ENCODE data around the gene AR. TPM values are rescaled to one million over a fixed set of nuclear protein-coding genes. Genes with fewer than 3 reads are reported as not detected.
"Not testable (repeated sequence)": the region's sequence is repeated elsewhere in the genome, so short reads cannot be mapped to it uniquely, and the experiment has no call there.

AR gene
- total RNA-seq, 4 donors from 2014 or later = 4.3 to 10.4 (median 9.3) TPM

GRCh38 chrX:67622053-67622585, 78.3 kb downstream of the AR start:
- WGBS, 2 donors = 72 to 76% methylated on average over 2 of the region's 2 CpGs
- no peak for TF ChIP-seq CTCF (IDR thresholded peaks at IDR 0.05)
- TF ChIP-seq POLR2A (IDR thresholded peaks at IDR 0.05) = no peak
- intact Hi-C loops (cut with DNase I; ENCODE audit: low total_unique reads) = no loop called here
- DNase-seq (ENCODE audit: low spot score in 2 of 2) = no peak
- H3K4me3 ChIP-seq (ENCODE audit: low read depth, poor library complexity, severe bottlenecking) = no peak overlapping the region

GRCh38 chrX:67624325-67624724, 80.5 kb downstream of the AR start:
- intact Hi-C loops (cut with DNase I; ENCODE audit: low total_unique reads) = no loop called here
- TF ChIP-seq CTCF (IDR thresholded peaks at IDR 0.05) (no peak), POLR2A (IDR thresholded peaks at IDR 0.05) (no peak)
- DNase-seq (ENCODE audit: low spot score in 2 of 2) = no peak
- H3K4me3 ChIP-seq (ENCODE audit: low read depth, poor library complexity, severe bottlenecking) = no peak overlapping the region

- no peak for DNase-seq (ENCODE audit: low spot score in 2 of 2)
- WGBS, 2 donors = 78 to 97% methylated on average over 2 of the region's 2 CpGs
- no peak overlapping the region for H3K4me3 ChIP-seq (ENCODE audit: low read depth, poor library complexity, severe bottlenecking)
- intact Hi-C loops (cut with DNase I; ENCODE audit: low total_unique reads) = no loop called here
- no peak for TF ChIP-seq POLR2A (IDR thresholded peaks at IDR 0.05)
- TF ChIP-seq CTCF (IDR thresholded peaks at IDR 0.05) = no peak
Observed at GRCh38 chrX:67635424-67635823, 91.6 kb downstream of the AR start.

GRCh38 chrX:67636532-67636931, 92.7 kb downstream of the AR start:
- intact Hi-C loops (cut with DNase I; ENCODE audit: low total_unique reads) = no loop called here
- H3K4me3 ChIP-seq (ENCODE audit: low read depth, poor library complexity, severe bottlenecking) = no peak overlapping the region
- no peak for DNase-seq (ENCODE audit: low spot score in 2 of 2)
- TF ChIP-seq CTCF (IDR thresholded peaks at IDR 0.05) (no peak), POLR2A (IDR thresholded peaks at IDR 0.05) (no peak)

- intact Hi-C loops (cut with DNase I; ENCODE audit: low total_unique reads) = not testable (repeated sequence)
- 90 to 96% methylated on average over 3 of the region's 3 CpGs for WGBS, 2 donors
Observed at GRCh38 chrX:67637293-67637692, 93.5 kb downstream of the AR start.

GRCh38 chrX:67648361-67648760, 104.5 kb downstream of the AR start:
- WGBS, 2 donors = 74 to 84% methylated on average over 4 of the region's 4 CpGs
- H3K4me3 ChIP-seq (ENCODE audit: low read depth, poor library complexity, severe bottlenecking) = no peak overlapping the region
- TF ChIP-seq CTCF (IDR thresholded peaks at IDR 0.05) (no peak), POLR2A (IDR thresholded peaks at IDR 0.05) (no peak)
- no peak for DNase-seq (ENCODE audit: low spot score in 2 of 2)
- intact Hi-C loops (cut with DNase I; ENCODE audit: low total_unique reads) = no loop called here

More at GRCh38 chrX:67637293-67637692, 93.5 kb downstream of the AR start:
- DNase-seq (ENCODE audit: low spot score in 2 of 2); H3K4me3 ChIP-seq (ENCODE audit: low read depth, poor library complexity, severe bottlenecking): not testable (repeated sequence)
